OCI-LY3 (cell line): Measurements from ENCODE around the gene C4B.
"Not testable (repeated sequence)": the region's sequence is repeated elsewhere in the genome, so short reads cannot be mapped to it uniquely, and the experiment has no call there.

Experiments
- H2AFZ ChIP-seq: fragments of 200-600, 300-600 bp; shearing (Covaris generic); 2 replicates; pipeline ENCODE4 v1.6.0; 2014; ENCODE audit warnings: antibody characterized with exemption, low read depth, low read length
- H3K27ac ChIP-seq: fragments of 200-600, 300-600 bp; sonication (generic); 2 replicates; pipeline ENCODE4 v1.5.1; 2014; ENCODE audit warnings: mild to moderate bottlenecking, low read length, moderate library complexity, mixed read lengths
- H3K27me3 ChIP-seq: fragments of 200-600, 300-600 bp; sonication (generic); 2 replicates; pipeline ENCODE4 v1.6.1; 2014; ENCODE audit warnings: low read depth, low read length, mixed read lengths
- H3K36me3 ChIP-seq: fragments of 200-600, 300-600 bp; sonication (generic); replicated peaks from 2 replicates; pipeline ENCODE3; 2014; ENCODE audit warnings: low read depth, low read length, mixed read lengths
- H3K4me1 ChIP-seq: fragments of 300-600, 200-600 bp; sonication (generic); 2 replicates; pipeline ENCODE4 v1.6.1; 2014; ENCODE audit warnings: low read length, mixed read lengths
- H3K4me2 ChIP-seq: fragments of 200-600, 300-600 bp; sonication (generic); 2 replicates; pipeline ENCODE4 v1.6.1; 2014; ENCODE audit warnings: low read length, mixed read lengths
- H3K4me3 ChIP-seq: fragments of 300-600, 200-600 bp; sonication (generic); 2 replicates; pipeline ENCODE4 v1.5.1; 2014; ENCODE audit warnings: antibody characterized with exemption, mild to moderate bottlenecking, low read length, moderate library complexity
- H3K79me2 ChIP-seq: fragments of 300-600, 200-600 bp; shearing (Covaris generic); 2 replicates; pipeline ENCODE4 v1.6.1; 2014; ENCODE audit warnings: mild to moderate bottlenecking, low read length, mixed read lengths
- H3K9ac ChIP-seq: fragments of 300-600, 200-600 bp; shearing (Covaris generic); 2 replicates; pipeline ENCODE4 v1.6.0; 2014; ENCODE audit warnings: mild to moderate bottlenecking, low read length, moderate library complexity
- H3K9me3 ChIP-seq: fragments of 200-600, 300-600 bp; shearing (Covaris generic); 2 replicates; pipeline ENCODE4 v1.6.1; 2014; ENCODE audit warnings: low read length, mixed read lengths; ENCODE audit not compliant: insufficient read depth
- H4K20me1 ChIP-seq: fragments of 200-600, 300-600 bp; sonication (generic); 2 replicates; pipeline ENCODE4 v1.6.1; 2016; ENCODE audit warnings: low read length, mixed read lengths; ENCODE audit not compliant: insufficient read depth

The C4B gene

DNA sequence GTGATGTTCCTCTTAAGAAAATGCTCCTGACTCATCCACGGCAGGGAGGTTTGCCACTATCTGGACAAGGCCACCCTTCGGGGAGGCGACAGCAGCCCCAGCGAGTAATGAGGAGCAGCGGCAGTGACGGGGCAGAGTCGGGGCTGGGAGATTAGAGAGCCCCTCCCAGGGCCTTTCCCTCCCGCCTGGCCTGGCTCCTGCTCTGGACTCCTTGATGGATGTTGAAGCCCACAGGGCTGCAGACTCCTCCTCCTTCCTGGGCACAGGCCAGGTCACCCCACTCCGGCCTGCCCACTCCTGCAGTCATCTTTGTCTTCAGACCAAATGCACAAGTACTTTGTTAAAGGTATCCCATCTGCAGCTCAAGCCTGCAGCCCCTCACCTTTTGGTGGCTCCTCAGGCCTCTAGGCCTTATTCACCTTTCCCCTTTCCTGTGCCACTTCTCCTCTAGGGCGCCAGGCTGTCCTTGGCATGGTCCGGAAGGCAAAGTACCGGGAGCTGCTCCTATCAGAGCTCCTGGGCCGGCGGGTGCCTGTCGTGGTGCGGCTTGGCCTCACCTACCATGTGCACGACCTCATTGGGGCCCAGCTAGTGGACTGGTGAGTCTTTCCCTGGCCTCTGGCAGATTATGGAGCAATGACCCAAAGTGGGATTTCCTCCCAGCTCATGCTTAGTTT lies 1.5 kb upstream of the C4B start:
- H3K4me2 ChIP-seq, H3K27me3 ChIP-seq, H4K20me1 ChIP-seq, H3K4me3 ChIP-seq, H3K27ac ChIP-seq, H3K36me3 ChIP-seq, H3K4me1 ChIP-seq, H2AFZ ChIP-seq, H3K79me2 ChIP-seq, H3K9ac ChIP-seq, H3K9me3 ChIP-seq: not testable (repeated sequence)

DNA sequence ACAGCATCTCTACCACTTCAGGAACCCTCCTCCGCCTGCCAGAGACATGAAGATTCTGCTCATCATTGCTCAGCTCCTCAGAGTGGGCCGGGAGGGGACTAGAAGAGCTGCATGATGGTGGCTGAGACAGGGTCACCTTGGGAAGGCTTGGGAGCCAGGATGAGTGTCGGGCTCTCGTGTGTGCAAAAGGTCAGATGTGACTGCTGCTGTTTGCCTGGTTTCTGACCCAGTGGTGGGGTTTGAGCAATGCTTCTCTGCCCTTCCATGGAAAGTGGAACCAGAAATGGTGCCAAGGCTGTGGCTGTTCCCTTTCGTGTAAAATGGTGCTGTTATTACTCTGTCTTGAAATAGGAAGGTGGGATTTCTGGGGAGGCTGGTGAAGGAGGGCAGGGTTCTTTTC lies 857 bp upstream of the C4B start:
- not testable (repeated sequence) for H3K4me1 ChIP-seq, H3K4me2 ChIP-seq, H2AFZ ChIP-seq, H3K4me3 ChIP-seq, H3K9me3 ChIP-seq, H3K27me3 ChIP-seq, H3K79me2 ChIP-seq, H3K27ac ChIP-seq, H3K36me3 ChIP-seq, H4K20me1 ChIP-seq, H3K9ac ChIP-seq

DNA sequence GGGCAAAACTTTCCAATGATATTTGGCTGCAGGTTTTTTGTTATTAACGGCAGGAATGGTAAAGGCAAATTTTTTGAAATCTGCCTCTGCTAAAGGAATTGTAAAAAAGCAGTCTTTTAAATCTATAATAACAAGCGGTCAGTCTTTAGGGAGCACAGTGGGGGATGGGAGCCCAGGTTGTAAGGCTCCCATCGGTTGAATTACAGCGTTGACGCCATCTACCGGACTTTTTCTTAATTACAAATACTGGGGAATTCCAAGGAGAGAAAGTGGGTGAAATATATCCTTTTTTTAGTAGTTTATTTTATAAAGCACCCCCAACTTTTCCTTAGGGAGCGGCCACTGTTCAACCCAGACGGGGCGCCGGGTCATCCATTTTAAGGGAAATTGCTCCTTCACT lies 7.5 kb downstream of the C4B start:
- H3K4me1 ChIP-seq, H3K4me3 ChIP-seq, H3K36me3 ChIP-seq, H3K4me2 ChIP-seq, H3K27me3 ChIP-seq, H3K27ac ChIP-seq, H4K20me1 ChIP-seq, H3K9me3 ChIP-seq, H2AFZ ChIP-seq, H3K9ac ChIP-seq, H3K79me2 ChIP-seq: not testable (repeated sequence)

DNA sequence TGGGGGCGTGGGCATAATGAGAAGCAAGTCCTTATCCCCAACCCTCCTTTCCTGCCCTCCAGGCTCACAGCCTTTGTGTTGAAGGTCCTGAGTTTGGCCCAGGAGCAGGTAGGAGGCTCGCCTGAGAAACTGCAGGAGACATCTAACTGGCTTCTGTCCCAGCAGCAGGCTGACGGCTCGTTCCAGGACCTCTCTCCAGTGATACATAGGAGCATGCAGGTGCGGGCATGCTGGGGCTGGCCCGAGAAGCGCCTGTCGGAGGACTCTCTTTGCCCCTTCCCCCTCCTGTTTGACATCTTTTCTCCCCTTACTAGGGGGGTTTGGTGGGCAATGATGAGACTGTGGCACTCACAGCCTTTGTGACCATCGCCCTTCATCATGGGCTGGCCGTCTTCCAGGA lies 14.0 kb downstream of the C4B start:
- H3K27ac ChIP-seq, H4K20me1 ChIP-seq, H3K4me1 ChIP-seq, H2AFZ ChIP-seq, H3K36me3 ChIP-seq, H3K9ac ChIP-seq, H3K27me3 ChIP-seq, H3K79me2 ChIP-seq, H3K4me2 ChIP-seq, H3K4me3 ChIP-seq, H3K9me3 ChIP-seq: not testable (repeated sequence)

DNA sequence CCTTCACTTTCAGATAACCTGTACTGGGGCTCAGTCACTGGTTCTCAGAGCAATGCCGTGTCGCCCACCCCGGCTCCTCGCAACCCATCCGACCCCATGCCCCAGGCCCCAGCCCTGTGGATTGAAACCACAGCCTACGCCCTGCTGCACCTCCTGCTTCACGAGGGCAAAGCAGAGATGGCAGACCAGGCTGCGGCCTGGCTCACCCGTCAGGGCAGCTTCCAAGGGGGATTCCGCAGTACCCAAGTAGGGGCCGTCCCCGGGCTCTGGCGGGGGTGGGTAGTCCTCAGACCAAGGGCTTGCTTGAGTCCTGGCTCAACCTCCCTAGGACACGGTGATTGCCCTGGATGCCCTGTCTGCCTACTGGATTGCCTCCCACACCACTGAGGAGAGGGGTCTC lies 15.0 kb downstream of the C4B start:
- H3K27ac ChIP-seq, H3K9ac ChIP-seq, H3K9me3 ChIP-seq, H3K27me3 ChIP-seq, H3K4me1 ChIP-seq, H3K4me2 ChIP-seq, H2AFZ ChIP-seq, H4K20me1 ChIP-seq, H3K36me3 ChIP-seq, H3K79me2 ChIP-seq, H3K4me3 ChIP-seq: not testable (repeated sequence)

DNA sequence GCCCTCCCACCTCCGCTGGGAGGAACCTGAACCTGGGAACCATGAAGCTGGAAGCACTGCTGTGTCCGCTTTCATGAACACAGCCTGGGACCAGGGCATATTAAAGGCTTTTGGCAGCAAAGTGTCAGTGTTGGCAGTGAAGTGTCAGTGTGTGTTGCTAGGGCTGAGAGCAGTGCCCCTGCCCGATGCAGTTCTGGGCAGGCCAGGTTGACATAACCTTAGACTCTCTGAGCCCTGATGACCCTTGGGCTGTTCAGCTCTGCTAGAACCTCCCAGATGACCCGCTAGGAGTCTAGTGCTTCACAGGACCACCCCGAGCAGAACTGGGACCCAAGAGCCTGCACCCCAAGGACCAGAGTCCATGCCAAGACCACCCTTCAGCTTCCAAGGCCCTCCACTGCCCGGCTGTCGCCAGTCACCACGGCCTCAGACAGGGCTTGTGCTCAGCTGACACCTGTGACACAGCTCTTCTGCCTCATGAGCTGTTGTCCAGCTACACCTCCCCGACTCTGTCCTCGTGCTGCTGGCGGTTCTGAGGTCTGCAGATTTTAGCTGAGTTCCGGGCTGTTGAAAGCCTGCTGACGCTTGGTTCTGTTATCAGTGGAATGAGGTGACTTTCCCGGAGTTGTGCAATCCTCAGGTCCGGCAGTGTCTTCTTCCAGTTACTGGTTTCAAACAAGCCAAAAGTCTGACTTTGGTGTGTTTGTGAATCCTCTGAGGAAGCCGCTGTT lies 20.9 kb downstream of the C4B start:
- H3K36me3 ChIP-seq, H3K4me3 ChIP-seq, H3K9ac ChIP-seq, H2AFZ ChIP-seq, H4K20me1 ChIP-seq, H3K27ac ChIP-seq, H3K27me3 ChIP-seq, H3K79me2 ChIP-seq, H3K9me3 ChIP-seq, H3K4me2 ChIP-seq, H3K4me1 ChIP-seq: not testable (repeated sequence)

DNA sequence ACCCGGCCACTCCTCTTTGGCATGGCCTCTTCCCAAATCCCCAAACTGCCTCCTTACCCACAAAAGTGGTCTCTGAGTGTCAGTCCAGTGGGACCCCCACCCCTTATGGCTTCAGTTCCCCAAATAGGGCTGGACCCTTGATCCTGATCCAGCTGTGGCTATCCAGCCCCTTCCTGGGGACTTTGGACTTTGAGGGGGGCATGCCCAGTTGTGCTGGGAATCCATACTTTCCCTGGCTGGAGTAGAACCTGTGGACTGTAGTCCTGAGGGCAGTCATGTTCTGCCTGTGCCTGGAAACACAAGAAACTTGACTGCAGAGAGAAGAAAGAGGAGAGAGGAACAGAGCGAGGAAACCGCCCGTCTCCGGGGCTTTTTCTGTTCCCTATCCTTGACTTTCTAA lies 22.5 kb downstream of the C4B start:
- not testable (repeated sequence) for H3K36me3 ChIP-seq, H2AFZ ChIP-seq, H3K27me3 ChIP-seq, H4K20me1 ChIP-seq, H3K27ac ChIP-seq, H3K4me3 ChIP-seq, H3K9ac ChIP-seq, H3K4me1 ChIP-seq, H3K4me2 ChIP-seq, H3K9me3 ChIP-seq, H3K79me2 ChIP-seq

DNA sequence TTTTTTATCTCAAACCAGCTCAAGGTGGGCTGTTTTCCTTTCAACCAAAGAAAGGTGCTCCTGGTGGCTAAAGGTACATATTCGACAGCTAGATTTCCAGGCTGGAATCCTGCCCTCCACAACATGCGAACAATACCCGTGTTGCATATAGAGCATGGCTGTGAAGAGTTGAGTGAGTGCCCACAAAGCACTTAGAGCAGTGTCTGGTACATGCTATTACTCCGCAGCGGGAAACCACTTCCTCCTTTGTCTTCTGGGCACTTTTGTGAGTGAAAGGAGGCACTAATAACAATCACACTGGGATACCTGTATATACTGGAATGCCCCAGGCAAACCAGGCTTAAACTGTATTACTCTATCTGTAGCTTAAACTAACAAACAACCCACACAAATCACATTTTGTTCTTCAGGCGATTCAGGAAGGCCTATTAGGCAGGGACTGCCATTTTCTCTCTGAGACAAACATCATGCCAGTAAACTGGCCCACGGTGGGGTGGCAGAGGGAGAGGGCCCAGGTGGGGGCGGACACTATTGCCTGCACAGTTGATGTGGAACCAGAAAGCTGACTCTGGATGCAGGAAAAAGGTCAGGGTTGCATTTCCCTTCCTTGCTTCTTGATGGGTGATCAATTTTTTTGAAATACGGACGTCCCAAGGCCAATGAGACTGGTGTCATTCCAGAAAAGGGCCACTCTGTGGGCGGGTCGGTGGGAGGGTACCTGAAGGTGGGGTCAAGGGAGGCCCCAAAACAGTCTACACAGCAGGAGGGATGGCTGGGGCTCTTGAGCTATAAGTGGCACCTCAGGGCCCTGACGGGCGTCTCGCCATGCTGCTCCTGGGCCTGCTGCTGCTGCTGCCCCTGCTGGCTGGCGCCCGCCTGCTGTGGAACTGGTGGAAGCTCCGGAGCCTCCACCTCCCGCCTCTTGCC lies 23.3 kb downstream of the C4B start, which contains the start of gene CYP21A2:
Gene CYP21A2, plus strand, starts transcription at position 818 of the 927 bp plus-strand sequence. Its CDS starts 8 bp downstream, at position 826.
- H3K9ac ChIP-seq, H3K4me2 ChIP-seq, H3K27me3 ChIP-seq, H2AFZ ChIP-seq, H3K36me3 ChIP-seq, H3K4me3 ChIP-seq, H3K9me3 ChIP-seq, H3K27ac ChIP-seq, H3K79me2 ChIP-seq, H4K20me1 ChIP-seq, H3K4me1 ChIP-seq: not testable (repeated sequence)

DNA sequence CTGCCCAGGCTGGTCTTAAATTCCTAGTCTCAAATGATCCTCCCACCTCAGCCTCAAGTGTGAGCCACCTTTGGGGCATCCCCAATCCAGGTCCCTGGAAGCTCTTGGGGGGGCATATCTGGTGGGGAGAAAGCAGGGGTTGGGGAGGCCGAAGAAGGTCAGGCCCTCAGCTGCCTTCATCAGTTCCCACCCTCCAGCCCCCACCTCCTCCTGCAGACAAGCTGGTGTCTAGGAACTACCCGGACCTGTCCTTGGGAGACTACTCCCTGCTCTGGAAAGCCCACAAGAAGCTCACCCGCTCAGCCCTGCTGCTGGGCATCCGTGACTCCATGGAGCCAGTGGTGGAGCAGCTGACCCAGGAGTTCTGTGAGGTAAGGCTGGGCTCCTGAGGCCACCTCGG lies 24.3 kb downstream of the C4B start:
- H2AFZ ChIP-seq, H4K20me1 ChIP-seq, H3K9me3 ChIP-seq, H3K79me2 ChIP-seq, H3K4me1 ChIP-seq, H3K36me3 ChIP-seq, H3K4me3 ChIP-seq, H3K27me3 ChIP-seq, H3K4me2 ChIP-seq, H3K9ac ChIP-seq, H3K27ac ChIP-seq: not testable (repeated sequence)
